Thyroid gland (tissue), 4 donors: Measurements from ENCODE around the gene RUSF1. TPM values are rescaled to one million over a fixed set of nuclear protein-coding genes. Genes with fewer than 3 reads are reported as not detected.

Experiments used
- DNase-seq, 2 donors: peaks; one replicate each; pipeline ENCODE4 v3.0.0-alpha.2; 2019
- H3K27ac ChIP-seq, 3 donors: fragments of 200-600 bp; sonication (generic); 1 replicate in 2 of 3; 2 replicates in 1 of 3; pipeline ENCODE4 v1.5.1; 2016 to 2019; ENCODE audit warnings: mild to moderate bottlenecking in 1 of 3, moderate library complexity in 1 of 3
- H3K27me3 ChIP-seq: fragments of 200-600 bp; sonication (generic); one replicate; pipeline ENCODE4 v1.5.1; 2019
- H3K36me3 ChIP-seq, 2 donors: fragments of 200-600 bp; sonication (generic); one replicate each; pipeline ENCODE4 v1.5.1; 2016 to 2019
- H3K4me1 ChIP-seq, 2 donors: fragments of 200-600 bp; sonication (generic); one replicate each; pipeline ENCODE4 v1.5.1; 2017 to 2019
- H3K4me3 ChIP-seq, 3 donors: fragments of 200-600 bp; sonication (generic); replicated peaks in 1 of 3; 1 replicate in 2 of 3; 2 replicates in 1 of 3; pipeline ENCODE4 v1.5.1; 2016; ENCODE audit warnings: mild to moderate bottlenecking in 1 of 3
- H3K9me3 ChIP-seq: fragments of 200-600 bp; sonication (generic); one replicate; pipeline ENCODE4 v1.5.1; 2017
- POLR2A ChIP-seq, 2 donors: fragments of 450-650 bp; IDR thresholded peaks; one replicate each; pipeline ENCODE4 v1.6.1; 2017; ENCODE audit warnings: antibody characterized with exemption in 2 of 2, mild to moderate bottlenecking in 2 of 2, moderate library complexity in 1 of 2
- WGBS, 2 donors: methylation state at CpG; one replicate each; pipeline ENCODE4 v1.1.5; 2017; 5-methylcytosine and 5-hydroxymethylcytosine counted together
- intact Hi-C: fragments of 100-400 bp; cut with DNase I; formaldehyde crosslinking; loops from one replicate; pipeline ENCODE4 v1.15.1; 2023
- total RNA-seq, 4 donors: library from RNA; depleted of rRNA; stranded (reverse); fragments of >200 nt; gene quantifications; one replicate each; pipeline ENCODE4 v1.2.3, GENCODE V29; 2016
- TF ChIP-seq, protein P1 (sequence below), 6 experiments: fragments of 200-600 bp in 3 of 6; fragments of 450-650 bp in 3 of 6; sonication (generic) in 3 of 6; IDR thresholded peaks; one replicate each; pipeline ENCODE4 v1.5.1; 2016 to 2019; ENCODE audit warnings: antibody characterized with exemption in 6 of 6, mild to moderate bottlenecking in 2 of 6, inconsistent platforms in 1 of 6, moderate library complexity in 1 of 6

The RUSF1 gene
- total RNA-seq, 4 donors from 2014 or later = 77.8 to 136 (median 129) TPM

DNA sequence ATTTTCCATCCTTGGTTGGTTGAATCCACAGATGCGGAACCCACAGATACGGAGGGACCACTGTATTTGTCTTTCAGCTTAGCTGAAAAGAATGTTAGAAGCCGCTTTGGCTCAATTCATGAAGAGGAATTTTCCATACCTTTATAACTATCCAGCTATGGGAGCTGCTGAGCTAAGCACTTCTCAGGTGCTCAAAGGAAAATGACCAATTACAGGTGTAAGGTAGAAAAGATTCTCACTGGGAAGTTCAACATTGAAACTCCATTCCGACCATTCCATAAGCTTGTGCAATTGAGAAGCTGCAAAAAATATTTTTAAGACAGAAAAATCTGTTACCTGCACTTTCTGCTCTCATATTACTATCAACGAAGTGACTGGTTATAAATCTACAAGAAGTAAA is 22.2 kb upstream of the RUSF1 start:
- Histone ChIP-seq H3K27me3 (no peaks in the 10 kb centered on the region), H3K4me1 (peaks cover 0 to 7% of the 10 kb centered on the region in 2 donors), H3K4me3 (no peak overlapping the region), H3K27ac (no peak overlapping the region), H3K9me3 (no peaks in the 10 kb centered on the region), H3K36me3 (no peaks in the 10 kb centered on the region)
- no peak for DNase-seq
- intact Hi-C loops = no loop called here
- 72 to 77% methylated on average over 5 of the region's 5 CpGs for WGBS, 2 donors
- TF ChIP-seq, protein P1, sequence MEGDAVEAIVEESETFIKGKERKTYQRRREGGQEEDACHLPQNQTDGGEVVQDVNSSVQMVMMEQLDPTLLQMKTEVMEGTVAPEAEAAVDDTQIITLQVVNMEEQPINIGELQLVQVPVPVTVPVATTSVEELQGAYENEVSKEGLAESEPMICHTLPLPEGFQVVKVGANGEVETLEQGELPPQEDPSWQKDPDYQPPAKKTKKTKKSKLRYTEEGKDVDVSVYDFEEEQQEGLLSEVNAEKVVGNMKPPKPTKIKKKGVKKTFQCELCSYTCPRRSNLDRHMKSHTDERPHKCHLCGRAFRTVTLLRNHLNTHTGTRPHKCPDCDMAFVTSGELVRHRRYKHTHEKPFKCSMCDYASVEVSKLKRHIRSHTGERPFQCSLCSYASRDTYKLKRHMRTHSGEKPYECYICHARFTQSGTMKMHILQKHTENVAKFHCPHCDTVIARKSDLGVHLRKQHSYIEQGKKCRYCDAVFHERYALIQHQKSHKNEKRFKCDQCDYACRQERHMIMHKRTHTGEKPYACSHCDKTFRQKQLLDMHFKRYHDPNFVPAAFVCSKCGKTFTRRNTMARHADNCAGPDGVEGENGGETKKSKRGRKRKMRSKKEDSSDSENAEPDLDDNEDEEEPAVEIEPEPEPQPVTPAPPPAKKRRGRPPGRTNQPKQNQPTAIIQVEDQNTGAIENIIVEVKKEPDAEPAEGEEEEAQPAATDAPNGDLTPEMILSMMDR (IDR thresholded peaks at IDR 0.05) = no peak
- no peak for TF ChIP-seq POLR2A (IDR thresholded peaks at IDR 0.05)

DNA sequence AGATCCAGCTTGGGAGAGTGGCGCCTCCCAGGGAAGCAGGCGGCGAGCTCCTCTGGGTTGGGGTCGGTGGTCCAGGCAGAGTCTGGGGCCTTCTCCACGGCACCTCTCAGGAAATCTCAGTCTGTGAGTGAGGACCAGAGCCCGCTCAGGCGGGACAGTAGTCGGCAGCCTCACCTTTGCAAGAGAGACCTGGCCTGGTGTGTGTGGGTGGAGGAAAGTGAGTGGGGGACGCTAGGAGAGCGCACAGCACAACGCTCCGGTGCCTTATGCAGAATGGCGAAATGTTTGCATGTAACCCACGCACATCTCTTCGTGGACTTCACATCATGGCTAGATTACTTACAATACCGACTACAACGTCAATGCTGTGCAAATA is 21.7 kb upstream of the RUSF1 start:
- Histone ChIP-seq H3K36me3 (no peaks in the 10 kb centered on the region), H3K4me3 (peak overlapping the region in 1 of 3 donors; percentile 26), H3K27me3 (no peaks in the 10 kb centered on the region), H3K9me3 (no peaks in the 10 kb centered on the region), H3K27ac (no peak overlapping the region), H3K4me1 (peaks cover 0 to 7% of the 10 kb centered on the region in 2 donors)
- WGBS, 2 donors = 25 to 31% methylated on average over 12 to 17 of the region's 17 CpGs
- intact Hi-C loops = no loop called here
- TF ChIP-seq, protein P1 (IDR thresholded peaks at IDR 0.05) = no peak
- no peak for TF ChIP-seq POLR2A (IDR thresholded peaks at IDR 0.05)
- no peak for DNase-seq

DNA sequence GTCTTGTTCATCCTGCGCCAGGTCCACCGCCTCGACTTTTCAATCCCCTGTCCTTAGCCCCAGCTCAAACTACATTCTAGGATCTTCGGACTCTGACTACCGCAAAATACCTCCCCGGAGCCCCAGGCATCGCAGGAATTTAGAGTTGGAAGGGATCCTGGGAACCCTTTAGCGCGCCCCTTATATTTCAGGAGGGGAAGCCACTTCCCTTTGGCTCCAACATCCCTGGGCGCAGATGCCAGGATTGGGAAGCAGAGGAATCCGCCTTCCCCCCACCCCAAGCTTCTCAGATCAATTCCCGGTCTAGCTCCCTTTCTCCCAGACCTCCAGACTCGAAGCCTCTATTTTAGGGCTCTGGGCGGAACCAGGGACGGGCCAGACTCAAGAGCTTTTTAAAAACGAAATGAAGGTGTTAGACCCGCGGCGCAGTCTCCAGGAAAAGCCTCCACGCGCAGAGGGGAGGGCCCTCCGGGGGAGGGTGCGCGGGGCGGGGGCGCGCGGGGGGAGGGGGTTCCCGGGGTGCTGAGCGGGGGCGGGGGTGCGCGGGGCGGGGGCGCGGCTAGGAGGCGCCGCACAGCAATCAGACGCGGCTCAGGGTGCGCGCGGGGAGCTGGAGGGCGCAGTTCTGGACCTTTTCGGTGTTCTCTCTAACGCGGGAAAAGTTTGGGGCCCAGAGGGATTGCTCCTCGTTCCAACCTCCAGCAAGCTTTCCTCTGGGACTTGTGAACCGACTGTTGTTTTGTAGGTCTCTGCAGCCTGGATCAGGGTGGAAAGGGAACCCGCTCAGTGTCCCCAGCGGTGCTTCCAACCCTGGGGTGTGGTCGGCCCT is 21.1 kb upstream of the RUSF1 start:
- H3K36me3 ChIP-seq = no peaks in the 10 kb centered on the region

DNA sequence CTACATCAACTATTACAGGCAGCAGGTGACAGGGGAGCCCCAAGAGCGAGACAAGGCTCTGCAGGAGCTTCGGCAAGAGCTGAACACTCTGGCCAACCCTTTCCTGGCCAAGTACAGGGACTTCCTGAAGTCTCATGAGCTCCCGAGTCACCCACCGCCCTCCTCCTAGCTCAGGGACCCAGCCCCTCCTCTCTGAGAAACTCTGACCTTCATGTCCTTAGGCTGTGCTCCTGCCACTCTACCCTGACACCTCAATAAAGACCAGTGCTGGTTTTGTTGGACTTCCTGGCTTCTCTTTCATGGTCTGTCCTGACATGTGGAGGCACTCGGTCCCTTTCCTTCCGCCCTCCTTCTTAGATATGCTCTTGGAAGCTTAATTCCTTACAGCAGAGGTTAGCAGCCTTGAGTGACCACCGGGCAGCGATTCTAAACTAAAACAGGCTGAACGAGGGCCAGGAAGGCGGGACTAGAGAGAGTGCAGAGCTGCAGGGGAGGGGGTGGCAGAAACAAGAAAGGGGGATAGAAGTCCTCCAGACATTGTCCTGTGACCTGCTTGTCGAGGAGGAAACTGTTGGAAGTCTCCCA is 20.4 kb upstream of the RUSF1 start:
- H3K27ac ChIP-seq = no peak overlapping the region
- intact Hi-C loops = no loop called here
- no peak for DNase-seq
- H3K4me1 ChIP-seq = peaks cover 0 to 7% of the 10 kb centered on the region in 2 donors
- peak overlapping the region in 1 of 3 donors; percentile 26 for H3K4me3 ChIP-seq
- no peaks in the 10 kb centered on the region for H3K9me3 ChIP-seq
- no peak for TF ChIP-seq POLR2A (IDR thresholded peaks at IDR 0.05)
- TF ChIP-seq, protein P1 (IDR thresholded peaks at IDR 0.05) = no peak
- 28 to 35% methylated on average over 9 to 11 of the region's 11 CpGs for WGBS, 2 donors
- no peaks in the 10 kb centered on the region for H3K27me3 ChIP-seq
- no peaks in the 10 kb centered on the region for H3K36me3 ChIP-seq

More for the DNA sequence above, 21.1 kb upstream of the RUSF1 start:
- DNase-seq = peak in 1 of 2 donors; percentile 7
- TF ChIP-seq POLR2A (IDR thresholded peaks at IDR 0.05) = no peak
- TF ChIP-seq, protein P1 (IDR thresholded peaks at IDR 0.05) = no peak
- Histone ChIP-seq H3K27ac (no peak overlapping the region), H3K9me3 (no peaks in the 10 kb centered on the region), H3K4me1 (peaks cover 0 to 7% of the 10 kb centered on the region in 2 donors), H3K27me3 (no peaks in the 10 kb centered on the region), H3K4me3 (peak overlapping the region in 2 of 3 donors; percentile 18 to 26)
- intact Hi-C loops = no loop called here
- WGBS, 2 donors = 3 to 5% methylated on average over 13 to 32 of the region's 52 CpGs

DNA sequence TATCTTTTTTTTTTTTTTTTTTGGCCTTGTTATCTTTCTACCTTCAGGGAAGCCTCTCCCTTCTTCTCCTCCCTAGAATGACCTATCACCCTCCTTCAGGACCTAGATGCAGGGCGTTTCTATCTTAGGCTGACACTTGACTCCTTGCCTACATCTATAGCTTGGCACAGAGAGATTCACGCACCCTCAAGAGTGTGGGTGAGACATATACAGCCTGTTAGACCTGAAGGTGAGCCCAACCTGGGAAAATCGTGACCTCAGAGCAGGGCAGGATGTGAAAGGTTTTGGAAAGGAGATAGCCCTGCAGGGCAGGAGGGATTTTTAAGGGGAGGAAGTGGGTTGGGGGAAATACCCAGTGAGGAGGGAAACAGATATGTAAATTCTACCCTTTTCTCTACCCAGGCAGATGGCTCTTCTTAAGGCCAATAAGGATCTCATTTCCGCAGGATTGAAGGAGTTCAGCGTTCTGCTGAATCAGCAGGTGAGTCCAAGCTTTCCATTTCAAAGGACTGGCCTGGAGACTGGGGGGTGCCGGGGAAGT is 19.6 kb upstream of the RUSF1 start, which contains the start of gene AHSP:
TSS of gene AHSP (plus strand) at position 167 of the 541 bp plus-strand sequence. CDS start at position 407, 240 bp downstream.
- Histone ChIP-seq H3K36me3 (no peaks in the 10 kb centered on the region), H3K27me3 (no peaks in the 10 kb centered on the region), H3K4me3 (no peak within 1 kb of the TSS), H3K9me3 (no peaks in the 10 kb centered on the region), H3K27ac (no peak within 1 kb of the TSS), H3K4me1 (peaks cover 0 to 7% of the 10 kb centered on the region in 2 donors)
- no peak for DNase-seq
- TF ChIP-seq POLR2A (IDR thresholded peaks at IDR 0.05) = no peak
- TF ChIP-seq, protein P1 (IDR thresholded peaks at IDR 0.05) = no peak
- 62 to 64% methylated on average over 6 of the region's 6 CpGs for WGBS, 2 donors
- intact Hi-C loops = no loop called here
